HEK293T (cell line): Measurements from ENCODE around the gene SLC13A1.

ENCODE experiments used
- CTCF ChIA-PET: fragments of 350-600 bp; formaldehyde crosslinking; extraction: SDS; loops from one replicate; lab custom pipeline; 2021; ENCODE audit warnings: antibody characterized with exemption, inconsistent platforms; lab: Yijun Ruan, JAX
- POLR2A ChIA-PET: fragments of 350-600 bp; formaldehyde crosslinking; extraction: SDS; loops from one replicate; lab custom pipeline; 2020; ENCODE audit warnings: antibody characterized with exemption, inconsistent platforms; lab: Yijun Ruan, JAX
- DNase-seq: peaks from one replicate; pipeline ENCODE4 v3.0.0; 2012; ENCODE audit warnings: mixed read lengths; ENCODE audit errors: extremely low spot score
- ARNT ChIP-seq: fragments of 450-650 bp; IDR thresholded peaks from 2 replicates; pipeline ENCODE4 v1.6.1; 2017; ENCODE audit warnings: mild to moderate bottlenecking
- BHLHE40 ChIP-seq: fragments of 450-650 bp; IDR thresholded peaks from 2 replicates; pipeline ENCODE4 v1.6.1; 2016; ENCODE audit warnings: mild to moderate bottlenecking, moderate library complexity, borderline replicate concordance
- CTBP1 ChIP-seq: fragments of 450-650 bp; IDR thresholded peaks from 2 replicates; pipeline ENCODE4 v1.6.1; 2016; ENCODE audit warnings: borderline replicate concordance
- ELF4 ChIP-seq: fragments of 450-650 bp; IDR thresholded peaks from 2 replicates; pipeline ENCODE4 v1.6.1; 2017; ENCODE audit warnings: antibody characterized with exemption
- FOXA1 ChIP-seq: fragments of 450-650 bp; IDR thresholded peaks from 2 replicates; pipeline ENCODE4 v1.6.1; 2016; ENCODE audit warnings: mild to moderate bottlenecking
- FOXK2 ChIP-seq: fragments of 450-650 bp; IDR thresholded peaks from 2 replicates; pipeline ENCODE4 v1.6.1; 2016; ENCODE audit warnings: mild to moderate bottlenecking
- FOXM1 ChIP-seq: fragments of 450-650 bp; IDR thresholded peaks from 2 replicates; pipeline ENCODE4 v1.6.1; 2017; ENCODE audit warnings: mild to moderate bottlenecking, borderline replicate concordance
- HDGF ChIP-seq: fragments of 450-650 bp; IDR thresholded peaks from 2 replicates; pipeline ENCODE4 v1.6.1; 2017; ENCODE audit warnings: antibody characterized with exemption, borderline replicate concordance
- L3MBTL2 ChIP-seq: fragments of 450-650 bp; conservative IDR thresholded peaks from 2 replicates; pipeline ENCODE4 v1.6.1; 2016; ENCODE audit warnings: mild to moderate bottlenecking
- LEF1 ChIP-seq: fragments of 450-650 bp; IDR thresholded peaks from 2 replicates; pipeline ENCODE4 v1.6.1; 2017; ENCODE audit warnings: mild to moderate bottlenecking, borderline replicate concordance
- NFRKB ChIP-seq: fragments of 450-650 bp; IDR thresholded peaks from 2 replicates; pipeline ENCODE4 v1.6.1; 2016; ENCODE audit warnings: mild to moderate bottlenecking, moderate library complexity
- PKNOX1 ChIP-seq: fragments of 450-650 bp; IDR thresholded peaks from 2 replicates; pipeline ENCODE4 v1.6.1; 2016
- SP1 ChIP-seq: fragments of 450-650 bp; IDR thresholded peaks from 2 replicates; pipeline ENCODE4 v1.6.1; 2017
- SUZ12 ChIP-seq: fragments of 450-650 bp; IDR thresholded peaks from 2 replicates; pipeline ENCODE4 v1.6.1; 2016; ENCODE audit warnings: mild to moderate bottlenecking
- TARDBP ChIP-seq: fragments of 450-650 bp; IDR thresholded peaks from 2 replicates; pipeline ENCODE4 v1.6.1; 2016
- ZNF384 ChIP-seq: fragments of 450-650 bp; IDR thresholded peaks from 2 replicates; pipeline ENCODE4 v1.6.1; 2016

SLC13A1 gene

GRCh38 chr7:123075838-123076467 lies 123.8 kb downstream of the SLC13A1 start:
- ChIA-PET CTCF (no interaction called here), POLR2A (no interaction called here)
- DNase-seq, result no peak
- TF ChIP-seq FOXM1, result no peak
- TF ChIP-seq SUZ12, result no peak
- no peak for TF ChIP-seq SP1
- no peak for TF ChIP-seq FOXK2
- no peak for TF ChIP-seq PKNOX1
- no peak for TF ChIP-seq ARNT
- TF ChIP-seq ZNF384, result no peak
- TF ChIP-seq FOXA1, result no peak

- DNase-seq, result peak; percentile 20
- TF ChIP-seq SP1 (no peak), L3MBTL2 (no peak), FOXA1 (no peak), LEF1 (no peak), ELF4 (no peak), CTBP1 (no peak), SUZ12 (no peak), NFRKB (no peak), BHLHE40 (no peak), FOXM1 (no peak), FOXK2 (no peak), ARNT (no peak), PKNOX1 (no peak), HDGF (no peak), TARDBP (no peak), ZNF384 (no peak)
- POLR2A ChIA-PET, result no interaction called here
- CTCF ChIA-PET, result interaction anchor here (0.5 kb wide), 1 partner anchor 551 kb away, joined by 3 read pairs; no protein-coding TSS in a partner anchor
Observed at GRCh38 chr7:123070702-123071286, 129.0 kb downstream of the SLC13A1 start.

- DNase-seq, result no peak
- ChIA-PET POLR2A (no interaction called here), CTCF (no interaction called here)
- TF ChIP-seq FOXA1 (no peak), BHLHE40 (no peak), CTBP1 (no peak), TARDBP (no peak)
Observed at GRCh38 chr7:123067814-123068213, 132.0 kb downstream of the SLC13A1 start.
